Mucosa of gallbladder (tissue), 1 donor: ENCODE results near the gene MFAP2. TPM values are rescaled to one million over a fixed set of nuclear protein-coding genes. Genes with fewer than 3 reads are reported as not detected.
A peak's percentile ranks its signal among the peaks of the same experiment; 100 is the strongest.

Source experiments
- DNase-seq: peaks from one replicate; pipeline ENCODE4 v3.0.0-alpha.2; 2020; ENCODE audit warnings: low spot score
- total RNA-seq: library from RNA; stranded (reverse); gene quantifications from one replicate; pipeline ENCODE4 v1.2.1, GENCODE V29; 2021
- donor health status: DM: no; HTN: no; CAD: no.

Gene MFAP2
- total RNA-seq, 1 donor from 2014 or later, result 19.8 TPM

DNA sequence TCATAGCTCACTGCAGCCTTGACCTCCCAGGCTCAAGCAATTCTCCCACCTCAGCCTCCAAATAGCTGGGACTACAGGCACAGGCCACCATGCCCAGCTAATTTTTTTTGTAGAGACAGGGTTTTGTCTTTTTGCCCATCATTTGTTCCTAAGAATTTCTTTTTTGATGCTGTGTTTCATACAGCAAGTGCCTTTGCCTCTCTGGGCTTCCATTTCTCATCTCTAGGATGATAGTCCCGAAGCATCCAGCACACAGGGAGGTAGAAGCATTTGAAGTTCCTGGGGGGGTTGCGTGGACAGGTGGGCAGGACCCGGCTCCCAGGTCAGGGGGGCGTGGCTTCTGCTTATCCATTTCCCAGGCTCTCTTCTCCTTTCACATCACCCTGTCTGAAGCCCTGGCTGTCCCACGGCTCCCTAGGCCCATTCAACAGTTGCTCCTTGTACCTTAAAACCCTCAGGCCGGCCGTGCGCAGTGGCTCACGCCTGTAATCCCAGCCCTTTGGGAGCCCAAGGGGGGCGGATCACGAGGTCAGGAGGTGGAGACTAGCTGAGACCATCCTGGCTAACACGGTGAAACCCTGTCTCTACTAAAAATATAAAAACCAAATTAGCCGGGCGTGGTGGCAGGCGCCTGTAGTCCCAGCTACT lies 27.9 kb upstream of the MFAP2 start:
- DNase-seq, result no peak

DNA sequence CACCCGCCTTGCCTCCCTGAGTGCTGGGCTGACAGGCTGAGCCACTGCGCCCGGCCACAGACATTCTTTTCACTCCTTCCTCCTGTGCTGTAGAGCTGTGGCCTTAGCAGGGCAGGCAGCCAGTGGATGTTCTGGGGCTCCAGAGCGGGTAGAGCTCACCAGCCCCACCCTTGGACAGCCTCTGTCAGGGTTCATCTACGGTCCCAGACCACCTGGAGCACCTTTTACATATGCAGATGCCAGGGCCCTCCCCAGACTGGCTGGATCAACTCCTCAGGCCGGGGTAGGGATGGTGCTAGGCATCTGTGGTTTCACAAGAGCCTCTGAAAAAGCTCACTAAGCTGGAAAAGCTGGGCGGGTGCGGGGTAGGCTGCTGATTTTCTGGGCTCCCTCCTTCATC lies 26.7 kb upstream of the MFAP2 start:
- DNase-seq, result no peak

DNA sequence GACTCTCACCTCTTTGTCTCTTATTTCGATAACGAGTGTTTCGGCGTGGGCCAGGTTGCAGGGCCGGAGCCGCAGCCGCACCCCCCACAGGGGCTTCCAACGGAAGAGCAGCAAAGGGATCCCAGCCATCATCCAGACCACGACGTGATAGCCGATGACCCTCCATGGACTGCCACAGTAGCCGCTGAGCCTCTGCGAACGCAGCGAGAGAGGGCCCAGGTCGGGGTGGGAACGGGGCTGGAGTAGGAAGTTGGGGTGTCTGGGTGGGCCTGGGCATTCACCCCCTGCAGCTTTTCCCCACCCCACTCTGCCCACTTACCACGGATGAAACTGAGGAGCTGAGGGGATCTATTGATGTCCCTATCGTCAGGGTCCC lies 24.9 kb upstream of the MFAP2 start:
- DNase-seq, result no peak

DNA sequence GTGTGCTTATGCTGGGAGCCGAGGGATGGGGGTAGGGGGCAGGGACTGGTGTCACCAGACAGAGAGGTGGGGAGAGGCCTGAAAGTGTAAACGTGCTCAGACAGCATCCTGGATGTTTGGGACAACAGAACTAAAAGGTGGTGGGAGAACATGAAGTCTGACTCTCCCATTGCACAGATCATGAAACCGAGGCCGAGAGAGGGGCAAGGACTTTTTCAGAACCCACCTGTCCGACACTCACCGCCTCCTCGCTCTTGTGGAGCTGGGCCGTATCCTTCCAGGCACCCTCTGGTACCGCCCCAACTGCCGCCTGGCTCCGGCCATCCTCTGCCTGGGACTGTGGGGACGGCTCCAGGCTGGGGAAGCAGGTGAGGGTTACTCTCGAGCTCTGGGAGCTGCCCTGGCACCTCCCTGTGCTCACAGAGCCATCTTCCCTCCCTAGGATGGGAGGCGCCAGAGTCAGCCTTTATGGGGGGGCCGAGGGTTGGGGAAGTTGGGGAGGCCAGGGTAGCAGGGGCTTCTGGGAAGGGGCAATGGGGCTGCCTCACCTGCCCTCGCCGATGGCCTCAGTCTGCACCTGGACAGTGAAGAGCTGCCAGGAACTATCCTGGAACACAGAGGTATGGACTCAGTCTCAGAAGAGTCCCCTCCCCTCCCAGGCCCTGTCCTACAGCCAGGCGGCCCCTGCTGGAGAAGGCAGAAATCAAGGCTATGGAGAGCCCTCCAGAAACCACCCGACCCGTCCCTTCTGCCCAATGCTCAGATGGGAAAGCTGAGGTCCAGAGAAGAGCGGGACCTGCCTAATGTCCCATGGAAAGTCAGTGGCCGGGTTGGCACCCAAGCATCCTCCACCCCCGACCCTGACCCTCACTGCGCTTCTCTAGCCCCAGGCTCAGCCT lies 24.3 kb upstream of the MFAP2 start:
- DNase-seq, result no peak

DNA sequence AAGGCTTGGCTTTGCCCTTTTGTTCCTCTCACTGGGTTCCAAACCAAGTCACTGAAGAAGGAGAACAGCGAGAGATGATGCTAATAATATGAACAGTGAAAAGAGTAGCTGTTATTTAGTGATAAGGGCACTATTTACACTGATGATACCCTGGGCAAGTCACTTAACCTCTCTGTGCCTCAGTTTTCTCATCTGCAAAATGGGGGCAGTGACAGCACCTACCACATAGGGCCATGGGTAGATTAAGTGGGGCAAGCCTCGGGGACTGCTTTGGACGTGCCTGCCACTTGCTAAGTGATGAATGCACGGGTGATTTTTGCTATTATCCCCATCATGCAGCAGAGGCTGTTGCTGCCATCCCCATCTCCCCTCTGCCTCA lies 22.1 kb upstream of the MFAP2 start:
- no peak for DNase-seq

DNA sequence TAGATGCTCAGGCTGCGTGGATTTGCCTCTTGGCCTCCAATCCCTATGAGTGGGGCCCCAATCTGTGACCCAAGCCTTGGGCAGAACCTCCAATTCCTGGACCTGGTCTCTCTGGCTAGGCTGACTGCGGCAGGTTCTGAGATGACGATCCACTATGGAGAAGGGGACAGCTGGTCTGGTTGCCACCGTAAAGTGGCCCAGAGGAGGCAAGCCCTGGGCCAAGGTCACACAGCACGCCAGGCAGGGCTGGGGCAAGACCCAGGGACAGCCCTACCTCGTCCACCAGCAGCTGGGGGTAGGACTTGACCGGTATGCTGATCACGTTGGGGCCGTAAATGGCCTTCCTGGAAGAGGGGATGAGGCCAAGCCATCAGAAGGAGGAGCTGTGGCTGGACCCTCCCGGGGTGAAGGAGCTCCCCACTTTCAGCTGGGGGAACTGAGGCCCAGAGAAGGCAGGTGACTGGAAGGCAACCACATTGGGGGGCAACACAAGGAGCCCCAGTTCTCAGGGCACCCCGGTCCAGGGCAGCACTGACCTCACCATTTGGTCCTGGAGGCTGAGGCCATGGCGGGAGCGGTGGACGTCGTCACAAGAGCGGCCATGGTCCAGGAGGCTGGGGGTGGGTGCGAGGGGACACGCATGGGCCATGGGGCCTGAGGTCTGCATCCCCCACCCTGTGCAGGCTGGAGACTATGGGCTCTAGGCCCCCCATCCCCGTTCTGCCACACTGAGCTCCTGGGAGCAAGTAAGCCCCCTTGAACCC lies 21.5 kb upstream of the MFAP2 start:
- DNase-seq, result no peak

DNA sequence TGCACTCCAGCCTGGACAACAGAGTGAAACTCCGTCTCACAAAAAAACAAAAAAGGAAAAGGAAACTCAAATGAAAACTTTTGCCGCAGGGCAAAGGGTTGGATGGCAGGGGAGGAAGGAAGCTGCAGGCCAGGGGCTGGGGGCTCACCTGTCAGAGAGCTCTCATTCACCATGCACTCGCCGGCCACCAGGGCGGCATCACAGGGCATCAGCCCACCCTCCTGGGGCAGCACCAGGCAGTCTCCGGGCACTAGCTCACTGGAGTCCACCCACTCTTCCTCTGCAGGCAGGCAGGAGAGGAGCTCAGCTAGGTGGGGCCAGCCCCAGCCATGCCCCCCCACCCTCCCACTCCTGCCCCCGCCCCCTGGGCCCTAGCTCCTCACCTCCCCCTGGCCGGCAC lies 19.4 kb upstream of the MFAP2 start:
- DNase-seq, result no peak

DNA sequence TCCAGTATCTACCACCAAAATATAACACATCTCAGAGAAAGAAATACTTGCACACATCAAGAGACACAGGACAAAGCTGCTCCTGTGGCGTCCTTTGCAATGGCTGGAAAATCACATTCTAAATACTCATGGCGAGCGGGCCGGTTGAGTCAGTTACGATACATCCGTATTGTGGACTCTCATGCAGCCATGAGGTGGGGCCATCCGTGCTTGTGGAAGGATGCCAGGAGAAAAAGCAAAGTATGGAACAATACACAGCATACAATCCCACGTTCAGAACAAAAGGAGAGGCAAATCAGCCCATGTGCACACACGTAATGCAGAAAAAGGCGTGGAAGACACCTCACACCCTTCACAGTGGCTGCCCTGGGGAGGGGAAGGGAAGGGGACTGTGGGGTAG lies 18.2 kb upstream of the MFAP2 start:
- DNase-seq, result no peak

DNA sequence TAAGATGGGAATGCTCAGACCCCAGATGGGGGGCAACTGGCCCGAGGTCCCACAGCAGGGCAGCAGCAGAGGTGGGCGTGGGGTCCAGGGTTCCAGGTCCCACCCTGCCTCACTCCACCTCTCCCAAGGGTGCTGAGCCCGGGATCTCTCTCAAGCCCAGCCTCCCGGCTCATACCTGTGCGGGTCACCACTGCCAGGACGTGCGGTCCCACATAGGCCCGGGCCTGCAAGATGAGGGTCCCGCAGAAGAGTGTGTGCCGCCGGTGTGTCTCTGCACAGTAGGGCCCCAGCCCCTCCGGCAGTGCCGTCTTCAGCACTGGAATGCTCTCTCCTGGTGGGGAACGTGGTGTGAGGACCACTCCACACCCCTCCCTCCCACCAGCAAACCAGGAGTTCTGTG lies 16.4 kb upstream of the MFAP2 start:
- DNase-seq, result no peak

DNA sequence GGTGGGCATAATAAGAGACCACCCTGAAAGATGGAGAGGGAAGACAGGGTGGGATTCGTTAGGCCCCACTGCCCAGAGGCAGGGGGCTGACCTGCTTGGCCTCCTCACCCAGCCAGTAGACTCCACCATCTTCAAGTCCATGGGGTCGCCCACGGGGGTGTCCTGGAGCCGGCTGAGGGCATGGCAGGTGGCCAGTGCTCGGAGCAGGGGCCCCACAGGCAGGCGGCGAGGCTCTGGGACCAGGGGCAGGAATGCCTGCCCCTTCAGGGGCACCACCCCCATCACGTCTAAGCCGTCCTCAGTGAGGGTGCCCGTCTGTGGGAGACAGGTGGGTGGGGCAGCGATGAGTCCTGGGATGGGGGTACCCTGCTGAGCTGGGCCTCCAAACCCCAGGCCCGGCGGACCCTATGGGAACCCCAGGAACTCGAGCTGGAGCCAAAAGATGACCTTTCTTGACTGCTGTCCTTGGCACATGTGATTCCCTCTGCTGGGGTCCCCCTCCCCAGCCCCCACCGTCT lies 13.2 kb upstream of the MFAP2 start:
- DNase-seq, result no peak

DNA sequence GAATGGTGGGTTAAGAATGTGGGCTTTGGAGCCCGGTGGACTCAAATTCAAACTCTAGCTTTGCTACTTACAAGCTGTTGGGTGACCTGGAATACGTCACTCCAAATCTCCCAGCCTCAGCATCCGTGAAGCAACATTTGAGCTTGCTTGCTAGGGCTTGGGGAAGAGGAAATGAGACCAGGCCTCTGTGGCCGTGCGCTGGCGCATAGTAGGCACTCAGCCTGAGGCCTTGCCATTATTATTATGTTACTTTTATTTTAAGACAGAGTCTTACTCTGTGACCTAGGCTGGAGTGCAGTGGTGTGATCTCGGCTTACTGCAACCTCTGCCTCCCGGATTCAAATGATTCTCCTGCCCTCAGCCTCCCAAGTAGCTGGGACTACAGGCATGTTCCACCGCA lies 12.3 kb upstream of the MFAP2 start:
- DNase-seq, result no peak

DNA sequence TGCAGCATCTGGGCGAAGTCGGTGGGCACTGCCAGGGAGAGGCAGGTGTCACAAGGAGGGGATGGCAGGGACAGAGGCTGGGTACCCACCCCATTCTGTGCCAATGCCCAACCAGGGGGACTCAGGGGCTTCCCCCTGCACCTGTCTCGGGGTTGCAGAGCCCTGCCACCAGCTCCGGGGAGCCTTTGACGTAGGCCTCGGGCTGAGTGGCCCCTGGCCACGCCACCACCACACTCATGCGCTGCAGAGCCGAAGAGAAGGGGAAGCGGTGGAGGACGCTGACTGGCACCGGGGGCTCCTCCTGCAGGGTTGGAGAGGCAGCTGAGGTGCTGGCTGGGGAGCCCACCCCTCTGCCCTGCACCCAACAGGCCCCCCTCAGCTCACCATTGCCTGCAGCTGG lies 11.7 kb upstream of the MFAP2 start:
- no peak for DNase-seq

DNA sequence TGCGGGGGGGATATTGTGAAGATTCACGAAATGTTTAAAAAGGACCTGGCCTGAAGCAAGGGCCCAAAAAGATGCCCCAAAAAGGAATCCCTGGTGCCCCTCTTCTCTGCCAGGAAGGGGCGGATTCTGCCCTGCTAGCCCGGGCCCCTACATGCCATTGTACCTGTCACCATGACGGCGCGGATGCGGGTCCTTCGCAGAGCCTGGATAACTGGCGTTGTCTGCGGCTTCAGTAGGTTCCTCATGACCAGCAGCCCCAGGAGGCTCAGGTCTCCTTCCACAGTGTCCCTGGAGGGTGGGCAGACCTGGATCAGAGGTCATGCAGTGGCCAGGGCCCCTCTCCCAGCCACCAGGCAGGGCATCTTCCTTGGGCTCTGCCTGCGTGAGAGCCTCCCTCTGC lies 11.2 kb upstream of the MFAP2 start:
- DNase-seq, result no peak

DNA sequence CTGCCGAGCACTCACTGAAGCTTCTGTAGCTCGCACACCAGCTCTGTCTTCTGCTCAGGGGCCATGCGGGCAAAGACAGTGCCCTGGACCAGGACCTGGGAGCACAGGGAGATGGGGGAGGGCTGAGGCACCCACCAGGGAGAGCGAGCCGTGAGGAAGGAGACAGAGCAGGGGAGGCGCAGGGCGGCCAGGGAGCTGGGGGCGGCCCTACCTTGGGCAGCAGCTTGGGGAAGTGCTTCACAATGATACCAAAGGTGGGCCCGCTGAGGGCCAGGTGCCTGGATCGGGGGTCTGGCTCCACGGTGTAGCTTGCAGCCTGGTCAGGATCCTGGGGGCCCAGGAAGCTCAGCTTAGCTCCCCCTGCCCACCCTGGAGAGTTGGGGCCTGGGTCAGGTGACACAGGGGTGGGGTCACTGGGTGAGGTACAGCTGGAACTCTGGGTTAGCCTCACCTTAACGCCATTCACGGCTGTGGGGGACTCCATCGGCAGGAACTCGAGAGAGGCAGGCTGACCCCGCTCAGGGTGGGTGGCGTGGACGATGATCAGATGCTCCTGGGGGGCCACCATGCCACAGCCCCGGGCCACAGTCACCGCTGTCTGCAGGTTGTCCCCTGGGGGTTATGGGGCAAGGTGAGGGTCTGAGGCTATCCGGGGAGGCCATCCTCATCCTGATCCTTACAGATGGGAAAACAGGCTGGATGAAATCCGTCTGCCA lies 9.4 kb upstream of the MFAP2 start:
- DNase-seq, result no peak

DNA sequence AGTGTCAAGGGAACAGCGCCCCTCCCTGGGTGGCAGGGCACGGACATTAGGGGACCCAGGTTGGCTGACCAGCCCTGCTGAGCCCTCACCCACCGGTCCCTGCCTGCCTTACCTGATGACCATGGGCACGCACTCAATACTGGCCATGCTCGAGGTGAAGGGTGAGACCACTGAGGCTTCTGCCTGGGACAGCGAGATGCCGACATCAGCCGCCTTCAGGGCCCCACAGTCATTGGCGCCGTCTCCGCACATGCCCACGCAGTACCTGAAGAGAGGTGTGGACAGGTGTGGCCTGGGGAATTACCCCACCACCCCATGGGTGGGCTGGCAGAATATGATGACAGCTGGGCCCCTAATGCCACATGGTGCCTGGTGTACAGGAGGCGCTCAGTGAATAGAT lies 7.8 kb upstream of the MFAP2 start:
- no peak for DNase-seq

DNA sequence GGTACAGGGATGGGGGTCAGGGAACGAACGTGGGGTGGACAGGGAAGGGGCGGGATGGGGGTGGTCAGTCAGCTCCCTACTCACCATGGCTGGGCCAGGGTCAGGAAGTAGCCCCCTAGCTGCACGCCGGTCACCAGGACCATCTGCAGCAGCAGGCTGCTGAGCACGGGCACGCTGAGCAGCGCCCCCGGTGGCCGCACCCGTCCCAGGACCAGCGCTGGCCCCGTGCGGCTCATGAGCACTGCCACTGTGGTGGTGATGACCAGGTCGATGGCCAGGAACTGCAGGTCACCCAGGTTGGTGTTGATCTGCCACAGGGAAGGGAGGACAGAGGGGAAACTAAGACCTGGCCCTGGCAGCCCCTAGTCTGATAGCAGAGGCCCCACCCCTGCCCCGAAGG lies 6.5 kb upstream of the MFAP2 start:
- DNase-seq, result no peak

DNA sequence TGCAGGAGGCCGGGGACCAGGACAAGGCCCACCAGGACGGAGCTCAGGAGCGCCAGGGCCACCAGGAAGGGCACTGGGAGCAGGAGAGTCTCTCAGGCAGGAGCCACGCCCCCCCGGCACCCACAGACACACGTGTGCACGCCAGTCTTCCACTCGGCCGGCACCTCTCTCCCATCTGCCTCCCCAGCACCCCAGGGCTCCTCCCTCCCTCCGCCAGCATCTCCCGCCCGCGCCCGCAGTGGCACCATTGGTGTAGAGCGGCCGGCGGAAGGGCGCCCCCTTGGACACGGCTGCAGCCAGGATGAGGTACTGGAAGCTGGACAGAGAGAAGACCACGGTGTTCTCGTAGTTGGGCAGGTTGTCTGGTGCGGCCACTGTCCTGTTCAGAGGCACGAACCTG lies 6.1 kb upstream of the MFAP2 start:
- no peak for DNase-seq

DNA sequence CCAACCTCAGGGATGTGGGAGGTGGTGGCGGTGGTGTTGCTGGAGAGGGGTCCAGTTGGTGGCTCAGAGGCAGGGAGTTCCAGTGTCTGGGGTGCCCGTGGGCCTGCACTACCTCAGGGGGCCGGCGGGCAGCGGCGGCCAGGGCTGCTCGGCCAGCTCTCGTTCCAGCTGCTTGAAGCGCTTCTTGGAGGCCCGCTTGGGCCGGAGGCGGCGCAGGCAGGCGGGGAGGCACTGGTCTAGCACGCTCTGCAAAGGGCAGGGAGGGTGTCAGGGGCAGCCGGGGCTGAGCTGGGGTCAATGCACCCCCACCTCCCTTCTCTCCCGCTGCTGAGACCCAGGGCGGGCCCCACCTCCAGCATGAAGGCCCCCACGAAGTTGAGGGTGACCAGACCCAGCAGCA lies 5.7 kb upstream of the MFAP2 start:
- DNase-seq, result no peak

DNA sequence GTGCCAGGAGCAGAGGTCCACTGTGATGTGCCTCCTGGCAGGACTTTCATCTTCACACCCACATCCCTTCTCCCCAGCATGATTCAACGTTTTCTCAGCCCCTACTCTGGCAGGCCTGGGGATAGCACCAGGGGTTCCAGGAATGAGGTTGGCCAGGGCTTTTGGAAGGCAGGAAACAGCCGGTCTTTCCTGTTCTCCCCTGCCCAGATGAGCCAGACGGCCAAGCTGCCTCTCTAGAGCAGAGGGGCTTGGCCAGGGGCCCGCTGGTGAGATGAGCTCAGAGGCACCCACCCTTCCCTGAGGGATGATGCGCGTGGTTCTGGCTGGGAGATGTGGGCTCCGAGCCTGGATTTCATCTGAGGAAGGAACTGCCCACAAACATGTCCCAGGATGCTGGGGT lies 4.3 kb upstream of the MFAP2 start:
- DNase-seq, result peak; percentile 66

DNA sequence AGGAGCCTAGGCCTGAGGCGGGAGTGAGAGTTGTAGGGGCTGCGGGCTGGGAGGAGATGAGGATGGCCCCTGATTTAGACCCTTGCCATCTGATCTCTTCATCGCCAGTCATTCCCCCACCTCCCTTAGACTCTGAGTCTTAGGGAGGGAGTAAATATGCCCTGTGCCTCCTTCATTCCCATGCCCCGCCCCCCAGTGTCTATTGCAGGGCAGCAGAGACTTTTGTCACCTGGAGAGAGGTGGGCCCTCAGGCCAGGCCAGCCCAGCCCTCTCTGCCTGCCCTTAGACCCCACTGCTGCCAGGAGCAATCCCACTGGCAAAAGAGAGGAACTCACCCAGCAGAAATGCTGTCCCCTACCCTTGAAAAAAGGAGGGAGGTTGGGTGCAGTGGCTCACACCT lies 3.2 kb upstream of the MFAP2 start:
- DNase-seq, result no peak

DNA sequence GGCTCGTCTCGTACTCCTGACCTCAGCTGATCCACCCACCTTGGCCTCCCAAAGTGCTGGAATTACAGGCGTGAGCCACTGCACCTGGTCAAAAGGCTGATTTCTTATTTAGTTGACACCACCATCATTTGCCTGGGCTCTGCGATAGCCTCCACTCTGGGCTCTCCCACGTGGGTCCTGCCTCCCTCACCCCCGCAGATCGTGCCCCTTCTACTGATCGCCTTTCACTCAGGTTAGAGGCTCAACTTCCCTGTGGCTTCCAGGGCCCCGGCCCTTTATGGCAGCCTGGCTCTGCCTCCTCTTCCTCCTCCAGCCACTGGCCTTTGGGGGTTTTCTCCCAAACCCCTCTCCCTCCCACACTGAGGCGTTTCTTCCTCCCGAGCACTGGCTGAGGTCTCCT lies 2.5 kb upstream of the MFAP2 start:
- DNase-seq, result no peak

DNA sequence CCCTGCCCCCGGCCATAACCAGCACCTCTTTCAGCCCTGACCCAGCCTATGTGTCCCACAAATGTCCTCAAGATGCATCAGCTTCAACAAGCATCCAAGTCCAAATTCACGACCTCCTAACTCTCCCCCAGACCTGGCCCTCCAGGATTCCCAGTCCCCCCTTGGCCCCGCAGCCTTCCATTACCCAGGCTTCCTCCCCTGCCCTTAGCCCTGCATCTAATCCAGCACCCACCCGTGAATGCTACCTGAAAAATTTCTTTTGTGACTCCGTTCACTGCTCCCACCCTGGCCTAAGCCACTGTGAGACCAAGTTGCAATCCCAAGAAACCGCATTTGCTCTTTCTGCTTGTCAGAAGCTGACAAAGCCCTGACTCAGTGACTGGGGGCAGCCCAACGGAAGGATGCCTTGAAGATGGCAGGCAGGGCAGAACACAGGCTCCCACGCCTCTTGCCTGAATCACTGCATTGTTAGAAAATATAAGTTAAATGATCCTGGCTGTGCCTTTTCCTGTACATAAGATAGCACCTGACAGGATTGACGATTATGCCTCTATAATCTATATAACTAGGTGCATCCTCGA lies 939 bp upstream of the MFAP2 start:
- DNase-seq, result no peak
